Astrocyte of the cerebellum (primary cell): ENCODE measurements around the gene IPCEF1.
A peak's percentile ranks its signal among the peaks of the same experiment; 100 is the strongest.

Experiments
- DNase-seq: peaks from one replicate; pipeline ENCODE4 v3.0.0-alpha.2; 2011; ENCODE audit warnings: low read depth
- H3K4me3 ChIP-seq: 2 replicates; pipeline ENCODE4 v1.5.1; 2011; ENCODE audit warnings: mild to moderate bottlenecking, low read depth, low read length, moderate library complexity
- in situ Hi-C: cut with HindIII; loops from 2 replicates; pipeline ENCODE4 v1.10.0; 2017; ENCODE audit warnings: low sequenced_read_pairs
- TF ChIP-seq, protein P1 (sequence below): IDR thresholded peaks from 2 replicates; pipeline ENCODE4 v1.5.1; 2012; ENCODE audit warnings: low read length, low read depth, moderate library complexity, mild to moderate bottlenecking; ENCODE audit errors: missing control alignments

The IPCEF1 gene

GRCh38 chr6:154379585-154379984 lies 23.0 kb upstream of the IPCEF1 start:
- DNase-seq: no peak
- TF ChIP-seq, protein P1, sequence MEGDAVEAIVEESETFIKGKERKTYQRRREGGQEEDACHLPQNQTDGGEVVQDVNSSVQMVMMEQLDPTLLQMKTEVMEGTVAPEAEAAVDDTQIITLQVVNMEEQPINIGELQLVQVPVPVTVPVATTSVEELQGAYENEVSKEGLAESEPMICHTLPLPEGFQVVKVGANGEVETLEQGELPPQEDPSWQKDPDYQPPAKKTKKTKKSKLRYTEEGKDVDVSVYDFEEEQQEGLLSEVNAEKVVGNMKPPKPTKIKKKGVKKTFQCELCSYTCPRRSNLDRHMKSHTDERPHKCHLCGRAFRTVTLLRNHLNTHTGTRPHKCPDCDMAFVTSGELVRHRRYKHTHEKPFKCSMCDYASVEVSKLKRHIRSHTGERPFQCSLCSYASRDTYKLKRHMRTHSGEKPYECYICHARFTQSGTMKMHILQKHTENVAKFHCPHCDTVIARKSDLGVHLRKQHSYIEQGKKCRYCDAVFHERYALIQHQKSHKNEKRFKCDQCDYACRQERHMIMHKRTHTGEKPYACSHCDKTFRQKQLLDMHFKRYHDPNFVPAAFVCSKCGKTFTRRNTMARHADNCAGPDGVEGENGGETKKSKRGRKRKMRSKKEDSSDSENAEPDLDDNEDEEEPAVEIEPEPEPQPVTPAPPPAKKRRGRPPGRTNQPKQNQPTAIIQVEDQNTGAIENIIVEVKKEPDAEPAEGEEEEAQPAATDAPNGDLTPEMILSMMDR: no peak
- H3K4me3 ChIP-seq: no peak overlapping the region
- in situ Hi-C loops: loop anchor here (25.0 kb wide), 1 partner anchor 217 kb away; no protein-coding TSS in a partner anchor

DNA sequence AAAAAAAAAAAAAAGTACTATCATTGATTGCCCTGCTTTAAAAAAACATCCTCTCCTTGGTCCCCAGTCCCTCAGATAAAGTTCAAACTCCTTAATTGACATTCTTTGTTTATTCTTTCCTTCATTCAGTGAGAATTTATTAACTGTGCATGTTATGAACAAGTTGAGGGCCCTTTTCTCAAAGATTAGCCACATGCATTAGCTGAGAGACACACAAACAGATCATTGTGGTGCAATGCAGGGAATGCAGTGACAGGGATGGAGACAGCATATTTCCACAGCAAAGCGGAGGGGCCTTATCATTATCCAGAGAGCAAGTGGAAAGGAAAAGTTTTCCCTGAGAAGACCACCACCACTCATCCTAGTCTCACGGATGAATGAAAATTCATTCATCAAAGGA lies 21.9 kb upstream of the IPCEF1 start:
- DNase-seq: no peak
- in situ Hi-C loops: loop anchor here (25.0 kb wide), 1 partner anchor 216 kb away; no protein-coding TSS in a partner anchor

DNA sequence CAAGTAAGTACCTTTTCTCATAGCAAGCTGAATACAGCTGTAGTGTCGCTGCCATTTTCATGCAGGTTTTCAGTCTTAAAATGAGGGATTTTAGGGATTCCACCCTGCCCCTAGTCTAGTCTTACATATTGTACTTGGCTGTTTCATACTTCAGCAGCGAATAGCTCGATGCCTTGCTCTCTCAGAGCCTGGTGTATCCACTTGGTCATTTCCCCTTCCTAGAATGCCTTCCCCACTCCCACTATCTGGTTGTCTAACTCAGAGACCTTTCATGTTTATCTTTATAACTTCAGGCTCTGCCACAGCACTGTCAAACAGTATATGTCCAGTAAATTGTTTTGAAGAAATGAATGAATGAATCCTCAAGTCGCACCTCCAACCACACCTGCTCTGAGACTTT lies 21.1 kb upstream of the IPCEF1 start:
- in situ Hi-C loops: loop anchor here (25.0 kb wide), 1 partner anchor 215 kb away; no protein-coding TSS in a partner anchor
- DNase-seq: no peak
- no peak overlapping the region for H3K4me3 ChIP-seq
- TF ChIP-seq, protein P1: no peak

More for the DNA sequence above, 21.9 kb upstream of the IPCEF1 start:
- no peak overlapping the region for H3K4me3 ChIP-seq
- TF ChIP-seq, protein P1: no peak

DNA sequence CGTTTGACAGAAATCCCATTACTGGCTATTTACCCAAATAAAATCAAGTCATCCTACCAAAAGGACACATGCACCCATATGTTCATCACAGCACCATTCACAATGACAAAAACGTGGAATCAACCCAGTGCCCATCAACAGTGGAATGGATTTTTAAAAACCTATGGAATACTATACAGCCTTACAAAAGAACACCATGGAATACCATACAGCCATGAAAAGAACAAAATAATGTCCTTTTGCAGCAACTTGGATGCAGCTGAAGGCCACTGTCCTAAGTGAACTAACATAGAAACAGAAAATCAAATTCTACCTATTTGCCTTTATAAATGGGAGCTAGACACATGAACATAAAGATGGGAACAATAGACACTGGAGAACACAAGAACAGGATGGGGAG lies 17.4 kb upstream of the IPCEF1 start:
- in situ Hi-C loops: no loop called here
- TF ChIP-seq, protein P1: no peak
- no peak overlapping the region for H3K4me3 ChIP-seq
- DNase-seq: no peak

DNA sequence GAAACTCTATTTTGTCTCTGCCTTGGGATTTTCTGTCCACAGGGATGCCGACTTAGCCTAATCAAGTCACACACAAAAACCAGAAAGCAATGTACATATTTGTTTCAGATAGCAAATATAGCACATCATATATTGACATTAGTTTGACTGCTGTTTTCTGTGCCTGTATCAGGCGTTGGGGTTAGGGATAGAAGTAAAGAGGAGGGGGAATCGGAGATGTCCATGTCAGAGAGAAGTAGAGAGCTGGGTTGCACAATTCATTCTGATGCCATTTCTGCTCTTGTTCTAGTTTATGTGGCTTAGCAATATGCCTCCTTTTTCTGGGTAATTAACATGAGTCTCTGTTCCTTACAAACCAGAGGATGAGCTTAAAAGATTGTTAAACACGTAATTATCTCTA lies 14.7 kb upstream of the IPCEF1 start:
- no peak overlapping the region for H3K4me3 ChIP-seq

GRCh38 chr6:154370545-154370944 lies 13.9 kb upstream of the IPCEF1 start:
- peak; percentile 39 for DNase-seq
- H3K4me3 ChIP-seq: no peak overlapping the region
- in situ Hi-C loops: no loop called here
- TF ChIP-seq, protein P1: peak; percentile 56

More for the DNA sequence above, 14.7 kb upstream of the IPCEF1 start:
- TF ChIP-seq, protein P1: no peak
- in situ Hi-C loops: no loop called here
- DNase-seq: no peak
